GM18951 (cell line): Measurements from ENCODE around the gene CCDC85B.

Experiments used
- POLR2A ChIP-seq: IDR thresholded peaks from 4 replicates; pipeline ENCODE4 v1.6.1; 2011; ENCODE audit warnings: mild to moderate bottlenecking; ENCODE audit not compliant: insufficient read length, insufficient read depth; ENCODE audit errors: extremely low read depth
- in situ Hi-C: fragments of 300-500 bp; cut with MboI; formaldehyde crosslinking; loops from one replicate; pipeline ENCODE4 v1.12.0; 2022; ENCODE audit warnings: low sequenced_read_pairs, mixed read lengths, inconsistent platforms; ENCODE audit not compliant: unreplicated experiment

The CCDC85B gene

GRCh38 chr11:65882120-65883057, 8.1 kb upstream of the CCDC85B start:
- TF ChIP-seq POLR2A, result no peak
- in situ Hi-C loops, result loop anchor here (5.0 kb wide), 1 partner anchor 105 kb away; no protein-coding TSS in a partner anchor

GRCh38 chr11:65883058-65883761, 7.3 kb upstream of the CCDC85B start:
- in situ Hi-C loops, result loop anchor here (5.0 kb wide), 1 partner anchor 104 kb away; no protein-coding TSS in a partner anchor
- no peak for TF ChIP-seq POLR2A

DNA sequence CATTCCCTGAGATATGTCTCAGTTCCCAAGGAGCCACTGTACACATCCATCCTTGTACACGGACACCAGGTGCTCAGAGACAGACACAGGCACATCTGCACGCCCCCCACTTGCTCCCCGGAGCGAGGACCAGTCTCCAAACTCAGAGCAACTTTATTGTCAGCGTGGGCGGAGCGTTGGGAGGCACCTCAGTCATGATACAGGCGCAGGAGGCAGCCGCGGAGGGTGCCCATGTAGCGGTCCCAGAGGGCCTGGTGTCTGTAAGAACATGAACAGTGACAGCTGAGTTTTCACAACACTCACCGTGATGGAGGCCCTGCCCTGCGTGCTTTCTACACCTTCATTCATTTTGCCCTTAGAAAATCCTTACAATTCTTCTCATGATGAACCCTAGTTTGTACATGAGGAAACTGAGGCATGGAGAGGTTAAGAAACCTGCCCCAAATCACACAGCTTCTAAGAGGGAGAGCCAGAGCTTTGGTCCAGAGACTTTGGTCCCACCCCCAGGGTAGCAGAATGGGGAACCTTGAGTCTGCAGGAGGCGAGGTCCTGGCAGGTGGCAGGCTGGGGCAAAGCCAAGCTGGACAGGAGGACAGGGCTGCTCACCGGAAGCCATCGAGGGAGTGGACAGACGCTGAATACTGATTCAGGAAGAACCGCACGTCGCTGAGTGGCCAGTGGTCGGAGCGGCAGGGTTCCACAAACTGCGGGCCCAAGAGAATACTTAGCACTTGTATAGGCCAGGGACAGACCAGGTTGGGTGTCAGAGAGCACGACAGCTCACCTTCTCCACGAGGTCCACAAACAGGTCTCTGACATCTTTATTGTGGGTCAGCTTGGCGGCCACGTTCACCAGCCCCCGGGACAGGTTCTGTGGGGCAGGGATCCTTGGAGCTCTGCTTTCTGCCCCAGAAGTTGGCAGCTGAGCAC, 6.4 kb upstream of the CCDC85B start:
- in situ Hi-C loops, result loop anchor here (5.0 kb wide), 1 partner anchor 103 kb away; no protein-coding TSS in a partner anchor

DNA sequence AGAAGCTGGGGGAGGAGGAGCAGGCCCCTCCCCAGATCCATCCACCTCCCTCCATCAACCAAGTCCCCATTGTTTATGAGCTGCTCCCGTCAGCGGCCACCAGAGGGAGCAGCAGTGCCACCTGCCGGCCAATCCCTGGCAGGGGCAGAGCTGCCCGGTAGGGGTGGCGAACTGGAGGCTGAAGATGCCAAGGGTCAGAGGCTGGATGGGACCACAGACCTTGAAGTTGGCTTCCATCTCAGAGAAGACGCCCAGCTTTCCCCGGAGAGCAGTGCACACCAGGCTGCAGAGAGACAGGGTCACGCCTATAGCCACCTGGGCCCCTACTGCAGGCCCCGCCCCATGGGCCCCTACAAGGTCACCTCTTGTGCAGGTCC, 5.8 kb upstream of the CCDC85B start:
- TF ChIP-seq POLR2A, result no peak
- in situ Hi-C loops, result loop anchor here (5.0 kb wide), 1 partner anchor 103 kb away; no protein-coding TSS in a partner anchor

More for the DNA sequence above, 6.4 kb upstream of the CCDC85B start:
- no peak for TF ChIP-seq POLR2A

DNA sequence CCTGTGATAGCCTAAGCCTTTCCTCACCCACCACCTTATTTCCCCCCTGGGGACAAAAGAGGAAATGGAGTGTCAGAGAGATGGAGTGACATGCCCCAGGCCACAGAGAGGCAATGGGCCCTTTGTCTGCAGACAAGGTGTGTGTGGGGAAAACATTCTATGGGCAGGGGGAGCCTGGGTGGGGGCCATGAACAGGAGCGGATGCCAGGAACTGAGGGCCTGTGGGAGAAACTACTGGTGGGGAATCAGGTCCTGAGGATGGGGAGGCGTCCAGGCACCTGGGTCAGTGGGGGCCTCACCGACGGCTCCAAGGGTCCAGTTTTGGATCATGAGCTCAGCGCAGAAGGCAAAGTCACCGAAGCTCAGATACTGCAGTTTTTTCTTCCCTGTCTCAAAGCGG, 5.2 kb upstream of the CCDC85B start:
- no peak for TF ChIP-seq POLR2A

DNA sequence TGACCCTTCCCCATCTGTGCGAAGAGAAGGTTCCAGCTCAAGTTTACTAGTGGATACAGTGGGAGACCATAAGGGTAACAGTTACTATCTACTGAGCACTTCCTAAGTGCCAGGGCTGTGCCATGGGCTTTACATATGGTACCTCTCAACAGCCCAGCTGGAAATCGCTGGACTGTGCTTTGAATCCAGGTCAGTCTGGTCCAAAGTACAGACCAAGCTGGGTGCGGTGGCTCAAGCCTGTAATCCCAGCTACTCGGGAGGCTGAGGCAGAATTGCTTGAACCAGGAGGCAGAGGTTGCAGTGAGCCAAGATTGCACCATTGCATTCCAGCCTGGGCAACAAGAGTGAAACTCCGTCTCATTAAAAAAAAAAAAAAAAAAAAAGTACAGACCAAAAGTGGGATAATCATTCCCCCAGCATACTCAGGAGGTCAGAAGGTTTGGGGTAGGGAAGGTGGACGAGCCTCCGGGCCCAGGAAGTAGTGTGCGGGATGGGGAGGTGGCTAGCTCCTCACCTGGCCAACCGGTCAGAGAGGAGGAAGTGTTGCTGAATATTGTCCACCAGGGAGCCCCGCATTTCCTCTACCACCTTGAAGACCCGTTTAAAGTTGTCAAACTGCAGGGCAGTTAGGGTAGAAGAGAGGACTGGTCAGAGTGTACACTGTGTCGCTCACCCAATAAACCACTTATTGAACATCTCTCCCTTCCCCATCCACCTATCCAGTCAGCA, 4.5 kb upstream of the CCDC85B start:
- in situ Hi-C loops, result no loop called here
- no peak for TF ChIP-seq POLR2A

More for the DNA sequence above, 5.2 kb upstream of the CCDC85B start:
- in situ Hi-C loops, result no loop called here

GRCh38 chr11:65886826-65887722, 3.4 kb upstream of the CCDC85B start:
- no peak for TF ChIP-seq POLR2A
- in situ Hi-C loops, result no loop called here

DNA sequence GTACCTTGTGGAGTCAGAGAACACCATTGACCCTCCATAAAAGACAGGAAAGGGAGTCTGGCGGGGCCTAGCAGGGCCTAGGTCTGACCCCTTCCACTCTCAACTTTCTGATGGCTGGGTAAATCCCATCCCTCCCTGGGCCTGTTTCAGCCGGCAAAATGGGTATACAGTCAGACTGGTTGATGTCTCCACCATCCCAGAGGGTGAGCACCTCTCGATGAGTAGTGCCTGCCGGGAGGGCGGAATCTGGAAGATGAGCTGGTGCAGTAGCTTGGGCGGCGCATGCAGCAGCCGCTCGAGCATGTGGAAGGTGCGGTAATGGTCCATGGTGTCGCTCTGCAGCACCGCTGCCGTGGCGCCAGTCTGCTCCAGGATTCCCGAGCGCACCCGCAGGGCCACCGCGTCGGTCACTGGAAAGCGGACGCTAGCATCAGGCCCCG, 2.7 kb upstream of the CCDC85B start:
- TF ChIP-seq POLR2A, result no peak
- in situ Hi-C loops, result no loop called here

GRCh38 chr11:65888163-65888814, 2.2 kb upstream of the CCDC85B start, which contains the start of gene FIBP:
FIBP (minus strand) TSS chr11:65888471; CDS start chr11:65888418, 53 bp downstream.
- TF ChIP-seq POLR2A, result peak; percentile 96
- in situ Hi-C loops, result no loop called here
